HL-60 (cell line): ENCODE measurements around the gene NAP1L4.

ENCODE experiments used
- CTCF ChIP-seq: IDR thresholded peaks from one replicate; pipeline ENCODE4 v1.5.1; 2011; ENCODE audit warnings: low read length, control low read depth, inconsistent platforms; ENCODE audit not compliant: insufficient read depth
- GABPA ChIP-seq: IDR thresholded peaks from 2 replicates; pipeline ENCODE4 v1.6.1; 2012; ENCODE audit warnings: low read depth
- POLR2AphosphoS5 ChIP-seq: IDR thresholded peaks from 2 replicates; pipeline ENCODE4 v1.6.1; 2012; ENCODE audit warnings: low read depth
- REST ChIP-seq: IDR thresholded peaks from 2 replicates; pipeline ENCODE4 v1.6.1; 2012; ENCODE audit warnings: low read depth; ENCODE audit not compliant: insufficient replicate concordance

- TF ChIP-seq POLR2AphosphoS5 (no peak), CTCF (no peak), REST (no peak), GABPA (no peak)
These were observed 3.9 kb upstream of the NAP1L4 start for GRCh38 chr11:2995893-2996554.
